HCT116 (cell line): Measurements from ENCODE around the gene INSIG2. TPM values are rescaled to one million over a fixed set of nuclear protein-coding genes. Genes with fewer than 3 reads are reported as not detected.

Experiments used
- ATAC-seq: fragments of 200-7000 bp; cut with Tn5 transposase; 2 replicates; pipeline ENCODE4 v1.9.1; 2020; ENCODE audit warnings: mild to moderate bottlenecking, moderate library complexity
- BruUV-seq: library from RNA; stranded (reverse); fragments of 400-500 nt; replicated peaks from 2 replicates; lab custom pipeline; 2021; lab: Mats Ljungman, UMichigan
- CTCF ChIA-PET: fragments of 300-600 bp; sonication (Branson Sonifier 250); formaldehyde crosslinking; loops from one replicate; lab custom pipeline; 2021; ENCODE audit warnings: antibody characterized with exemption; lab: Charles Lee
- POLR2A ChIA-PET: fragments of 300-600, 350-600 bp; sonication (Branson Sonifier 250); formaldehyde crosslinking; loops from one replicate; lab custom pipeline; 2021; ENCODE audit warnings: antibody characterized with exemption; lab: Charles Lee
- RAD21 ChIA-PET, 2 experiments: fragments of 300-600 bp; sonication (Branson Sonifier 250); formaldehyde crosslinking; loops; one replicate each; lab custom pipeline; 2023; ENCODE audit warnings: low total read pairs in 2 of 2; ENCODE audit not compliant: uncharacterized antibody in 2 of 2, unreplicated experiment in 2 of 2, low non-redundant PET in 1 of 2; lab: Charles Lee
- DNase-seq: peaks from one replicate; pipeline ENCODE4 v3.0.0-alpha.2; 2010; ENCODE audit warnings: low read depth, low spot score
- H2AFZ ChIP-seq: fragments of 200-600 bp; shearing (Covaris generic), sonication (generic); 2 replicates; pipeline ENCODE4 v1.6.1; 2017; ENCODE audit warnings: low read depth, mixed run types, mixed read lengths, antibody characterized with exemption, low read length; ENCODE audit not compliant: poor library complexity, severe bottlenecking
- H3K27ac ChIP-seq: 2 replicates; pipeline ENCODE4 v1.5.1; 2012; ENCODE audit warnings: low read depth, low read length
- H3K27me3 ChIP-seq: fragments of 200-600 bp; sonication (generic); 2 replicates; pipeline ENCODE4 v1.6.1; 2016; ENCODE audit warnings: mixed run types, low read length, mixed read lengths; ENCODE audit not compliant: insufficient read depth
- H3K36me3 ChIP-seq, 2 experiments: fragments of 200-500 bp in 1 of 2; fragments of 200-600 bp in 1 of 2; sonication (Bioruptor generic) in 1 of 2; sonication (generic) in 1 of 2; 2 replicates each; pipeline versions ENCODE4 v1.5.1 to v1.6.1; 2014 to 2016; ENCODE audit warnings: low read length in 2 of 2, inconsistent platforms in 1 of 2, mixed read lengths in 1 of 2, mixed run types in 1 of 2; ENCODE audit not compliant: insufficient read depth in 2 of 2, control insufficient read depth in 1 of 2
- H3K4me1 ChIP-seq, 2 experiments: fragments of 200-600 bp in 1 of 2; sonication (generic) in 1 of 2; 2 replicates each; pipeline versions ENCODE4 v1.5.1 to v1.6.1; 2012 to 2017; ENCODE audit warnings: low read length in 2 of 2, inconsistent platforms in 1 of 2, mild to moderate bottlenecking in 1 of 2, mixed read lengths in 1 of 2, mixed run types in 1 of 2, moderate library complexity in 1 of 2; ENCODE audit not compliant: insufficient read depth in 2 of 2, control insufficient read depth in 1 of 2
- H3K4me2 ChIP-seq: fragments of 200-600 bp; sonication (generic); 2 replicates; pipeline ENCODE4 v1.6.1; 2017; ENCODE audit warnings: mixed run types, low read length, mixed read lengths
- H3K4me3 ChIP-seq, 2 experiments: fragments of 200-600 bp in 1 of 2; sonication (generic) in 1 of 2; replicated peaks in 1 of 2; 2 replicates each; pipeline ENCODE4 v1.5.1; 2011 to 2016; ENCODE audit warnings: low read length in 2 of 2, control low read depth in 1 of 2, low read depth in 1 of 2, mild to moderate bottlenecking in 1 of 2, mixed read lengths in 1 of 2, mixed run types in 1 of 2
- H3K79me2 ChIP-seq: fragments of 200-600 bp; sonication (generic); 2 replicates; pipeline ENCODE4 v1.6.1; 2017; ENCODE audit warnings: mild to moderate bottlenecking, mixed run types, low read length, moderate library complexity, mixed read lengths; ENCODE audit not compliant: insufficient read depth
- H3K9ac ChIP-seq: fragments of 200-600 bp; sonication (generic); 2 replicates; pipeline ENCODE4 v1.6.1; 2016; ENCODE audit warnings: low read length, mixed read lengths
- H3K9me2 ChIP-seq: fragments of 200-600 bp; sonication (generic), shearing (Covaris generic); 2 replicates; pipeline ENCODE4 v1.6.1; 2017; ENCODE audit warnings: mixed run types, mild to moderate bottlenecking, moderate library complexity; ENCODE audit not compliant: insufficient read depth
- H3K9me3 ChIP-seq, 2 experiments: fragments of 200-500 bp in 1 of 2; fragments of 200-600 bp in 1 of 2; sonication (Bioruptor generic) in 1 of 2; sonication (generic) in 1 of 2; 2 replicates each; pipeline ENCODE4 v1.6.1; 2014 to 2017; ENCODE audit warnings: low read length in 2 of 2, mixed read lengths in 2 of 2, inconsistent platforms in 1 of 2, low read depth in 1 of 2, mild to moderate bottlenecking in 1 of 2, mixed run types in 1 of 2, moderate library complexity in 1 of 2; ENCODE audit not compliant: control insufficient read depth in 1 of 2, insufficient read depth in 1 of 2
- H4K20me1 ChIP-seq: fragments of 200-600 bp; sonication (generic), shearing (Covaris generic); 2 replicates; pipeline ENCODE4 v1.6.1; 2017; ENCODE audit warnings: mixed run types, mild to moderate bottlenecking, moderate library complexity; ENCODE audit not compliant: insufficient read depth
- CBX3 ChIP-seq: IDR thresholded peaks from 2 replicates; pipeline ENCODE4 v1.6.1; 2012; ENCODE audit warnings: low read depth
- CTCF ChIP-seq, 3 experiments: fragments of 200-600 bp in 1 of 3; sonication (generic) in 1 of 3; IDR thresholded peaks in 2 of 3; conservative IDR thresholded peaks in 1 of 3; 2 replicates each; pipeline ENCODE4 v1.5.1; 2012 to 2017; ENCODE audit warnings: low read depth in 2 of 3, low read length in 2 of 3, antibody characterized with exemption in 1 of 3, borderline replicate concordance in 1 of 3, control low read depth in 1 of 3, mild to moderate bottlenecking in 1 of 3, mixed read lengths in 1 of 3, mixed run types in 1 of 3, moderate library complexity in 1 of 3; ENCODE audit not compliant: insufficient read depth in 1 of 3
- EGR1 ChIP-seq: IDR thresholded peaks from 2 replicates; pipeline ENCODE4 v1.6.1; 2012; ENCODE audit warnings: low read depth
- ELF1 ChIP-seq: IDR thresholded peaks from 2 replicates; pipeline ENCODE4 v1.6.1; 2012; ENCODE audit warnings: low read depth, borderline replicate concordance
- EZH2phosphoT487 ChIP-seq: fragments of 200-600 bp; IDR thresholded peaks from 2 replicates; pipeline ENCODE4 v1.6.1; 2018; ENCODE audit warnings: antibody characterized with exemption, borderline replicate concordance
- FOSL1 ChIP-seq: IDR thresholded peaks from 2 replicates; pipeline ENCODE4 v1.6.1; 2012; ENCODE audit warnings: low read depth
- JUND ChIP-seq: IDR thresholded peaks from 2 replicates; pipeline ENCODE4 v1.6.1; 2012
- MAX ChIP-seq: IDR thresholded peaks from 2 replicates; pipeline ENCODE4 v1.6.1; 2012
- RAD21 ChIP-seq: IDR thresholded peaks from 2 replicates; pipeline ENCODE4 v1.6.1; 2012; ENCODE audit warnings: low read depth, mild to moderate bottlenecking
- SIN3A ChIP-seq: IDR thresholded peaks from 2 replicates; pipeline ENCODE4 v1.6.1; 2012; ENCODE audit warnings: low read depth
- TCF7L2 ChIP-seq: IDR thresholded peaks from 2 replicates; pipeline ENCODE4 v1.7.0; 2011; ENCODE audit warnings: borderline replicate concordance, inconsistent platforms; ENCODE audit not compliant: insufficient read depth, insufficient read length; ENCODE audit errors: extremely low read depth
- YY1 ChIP-seq: IDR thresholded peaks from 2 replicates; pipeline ENCODE4 v1.6.1; 2011; ENCODE audit warnings: low read length, low read depth, moderate library complexity, mild to moderate bottlenecking; ENCODE audit not compliant: insufficient replicate concordance; ENCODE audit errors: extremely low read depth
- ZBTB33 ChIP-seq: IDR thresholded peaks from 2 replicates; pipeline ENCODE4 v1.6.1; 2011; ENCODE audit warnings: mild to moderate bottlenecking, low read length, moderate library complexity; ENCODE audit not compliant: insufficient replicate concordance; ENCODE audit errors: extremely low read depth
- ZFX ChIP-seq: fragments of 450-650 bp; IDR thresholded peaks from 2 replicates; pipeline ENCODE4 v1.6.1; 2017
- intact Hi-C: fragments of 100-400 bp; cut with micrococcal nuclease; formaldehyde crosslinking; loops from 2 replicates; pipeline ENCODE4 v1.10.0; 2022
- total RNA-seq: library from RNA; stranded (reverse); gene quantifications from one replicate; pipeline ENCODE4 v1.2.1, GENCODE V29; 2021; ENCODE audit not compliant: unreplicated experiment

Gene INSIG2
- total RNA-seq, 1 experiment from 2014 or later = 21.8 TPM

GRCh38 chr2:118133916-118134315 lies 45.6 kb downstream of the INSIG2 start:
- DNase-seq (no peak), ATAC-seq (no peak)
- H3K4me1 ChIP-seq = no peaks in the 10 kb centered on the region; a peak in 1 of 4 replicates
- ChIA-PET RAD21 (no interaction called here), CTCF (no interaction called here), POLR2A (no interaction called here)
- no peak overlapping the region for H3K4me3 ChIP-seq
- TF ChIP-seq CTCF (IDR thresholded peaks at IDR 0.05 in 2 of 3, conservative IDR thresholded peaks at IDR 0.05 in 1 of 3; ENCODE audit: borderline replicate concordance in 1 of 3, insufficient read depth in 1 of 3, low read depth in 2 of 3, low read length in 2 of 3) = no peak
- no peak for TF ChIP-seq CBX3
- no peak for TF ChIP-seq ZBTB33
- no peaks in the 10 kb centered on the region for H3K79me2 ChIP-seq
- H3K9ac ChIP-seq = no peak overlapping the region
- H4K20me1 ChIP-seq = no peaks in the 10 kb centered on the region
- no peak overlapping the region for H2AFZ ChIP-seq
- BruUV-seq = no TSS peak
- no peaks in the 10 kb centered on the region for H3K9me2 ChIP-seq
- H3K27ac ChIP-seq = no peak overlapping the region
- H3K4me2 ChIP-seq = no peak overlapping the region
- no peaks in the 10 kb centered on the region for H3K27me3 ChIP-seq
- no peaks in the 10 kb centered on the region for H3K9me3 ChIP-seq
- H3K36me3 ChIP-seq = no peaks in the 10 kb centered on the region
- intact Hi-C loops = no loop called here

- no peaks in the 10 kb centered on the region; a peak in 1 of 4 replicates for H3K4me1 ChIP-seq
- H3K4me2 ChIP-seq = no peak overlapping the region
- BruUV-seq = no TSS peak
- H3K27ac ChIP-seq = no peak overlapping the region
- RAD21 ChIA-PET = no interaction called here
- no peaks in the 10 kb centered on the region for H4K20me1 ChIP-seq
- POLR2A ChIA-PET = no interaction called here
- no peak overlapping the region for H2AFZ ChIP-seq
- H3K9me3 ChIP-seq = no peaks in the 10 kb centered on the region
- intact Hi-C loops = no loop called here
- no peaks in the 10 kb centered on the region for H3K79me2 ChIP-seq
- no peaks in the 10 kb centered on the region for H3K9me2 ChIP-seq
- no peaks in the 10 kb centered on the region for H3K36me3 ChIP-seq
- no peak overlapping the region for H3K4me3 ChIP-seq
- CTCF ChIA-PET = interaction anchor here (1.3 kb wide), 1 partner anchor 11 kb away, joined by 4 read pairs; no protein-coding TSS in a partner anchor
- no peaks in the 10 kb centered on the region for H3K27me3 ChIP-seq
- ATAC-seq = no peak
- DNase-seq = no peak
- no peak overlapping the region for H3K9ac ChIP-seq
- TF ChIP-seq RAD21 (no peak), ELF1 (no peak), FOSL1 (no peak), EGR1 (no peak), ZFX (no peak), TCF7L2 (no peak), MAX (no peak), JUND (no peak), EZH2phosphoT487 (no peak), YY1 (no peak), SIN3A (no peak)
These were observed 46.4 kb downstream of the INSIG2 start for GRCh38 chr2:118134650-118135049.
